Stomach (tissue), 4 donors: ENCODE measurements around the gene DOK6.

Experiments used
- CTCF ChIP-seq, 7 experiments: fragments of 450-650 bp in 4 of 7; fragments of 200-600 bp in 3 of 7; sonication (generic) in 3 of 7; IDR thresholded peaks; one replicate each; pipeline ENCODE4 v1.5.1; 2016 to 2019; ENCODE audit warnings: antibody characterized with exemption in 7 of 7, control low read depth in 2 of 7, mild to moderate bottlenecking in 1 of 7
- EP300 ChIP-seq: sonication (generic); formaldehyde crosslinking; IDR thresholded peaks from one replicate; pipeline ENCODE4 v1.6.1; 2017; ENCODE audit warnings: antibody characterized with exemption
- POLR2AphosphoS5 ChIP-seq, 3 donors: sonication (generic); formaldehyde crosslinking; IDR thresholded peaks; one replicate each; pipeline ENCODE4 v1.6.1; 2016; ENCODE audit warnings: antibody characterized with exemption in 3 of 3

GRCh38 chr18:69734536-69734935 lies 333.8 kb downstream of the DOK6 start:
- TF ChIP-seq POLR2AphosphoS5 (IDR thresholded peaks at IDR 0.05) (no peak), CTCF (IDR thresholded peaks at IDR 0.05) (no peak), EP300 (no peak)
